WTC11 (cell line): ENCODE measurements around the gene EPGN. TPM values are rescaled to one million over a fixed set of nuclear protein-coding genes. Genes with fewer than 3 reads are reported as not detected.

Source experiments
- ATAC-seq: fragments of 200-7000 bp; cut with Tn5 transposase; 2 replicates; pipeline ENCODE4 v1.10.0; 2021; ENCODE audit warnings: mild to moderate bottlenecking, moderate library complexity
- CTCF ChIA-PET: fragments of 300-600 bp; sonication (Branson Sonifier 250); formaldehyde crosslinking; loops from one replicate; lab custom pipeline; 2021; ENCODE audit warnings: antibody characterized with exemption; lab: Charles Lee
- POLR2A ChIA-PET: fragments of 350-600 bp; sonication (Branson Sonifier 250); formaldehyde crosslinking; loops from one replicate; lab custom pipeline; 2021; ENCODE audit warnings: antibody characterized with exemption; lab: Charles Lee
- DNase-seq: peaks from one replicate; pipeline ENCODE4 v3.0.0; 2021; ENCODE audit warnings: low spot score
- H3K27ac Mint-ChIP-seq: 2 replicates; pipeline ENCODE4 v1.8.0; 2021; ENCODE audit warnings: mixed read lengths
- H3K27me3 Mint-ChIP-seq: 2 replicates; pipeline ENCODE4 v1.8.0; 2021; ENCODE audit warnings: low read depth, mild to moderate bottlenecking, moderate library complexity, mixed read lengths
- H3K36me3 Mint-ChIP-seq: 2 replicates; pipeline ENCODE4 v1.8.0; 2021; ENCODE audit warnings: mixed read lengths
- H3K4me1 Mint-ChIP-seq: 2 replicates; pipeline ENCODE4 v1.8.0; 2022; ENCODE audit warnings: mixed read lengths
- H3K4me3 Mint-ChIP-seq: 2 replicates; pipeline ENCODE4 v1.8.0; 2021; ENCODE audit warnings: mild to moderate bottlenecking, moderate library complexity, mixed read lengths
- H3K9me3 Mint-ChIP-seq: 2 replicates; pipeline ENCODE4 v1.8.0; 2021; ENCODE audit warnings: mixed read lengths
- ATF1 ChIP-seq: sonication (generic); formaldehyde crosslinking; IDR thresholded peaks from 2 replicates; pipeline ENCODE4 v1.8.1; 2023; ENCODE audit warnings: mild to moderate bottlenecking, moderate library complexity, missing genetic modification reagents
- CDX4 ChIP-seq: fragments of 250-450 bp; sonication (Bioruptor Pico); IDR thresholded peaks from 2 replicates; pipeline ENCODE4 v1.9.0; 2021; ENCODE audit warnings: moderate library complexity, mild to moderate bottlenecking, inconsistent platforms, borderline replicate concordance
- CREM ChIP-seq: sonication (generic); formaldehyde crosslinking; IDR thresholded peaks from 2 replicates; pipeline ENCODE4 v1.8.1; 2022; ENCODE audit warnings: mild to moderate bottlenecking, missing genetic modification reagents, moderate library complexity
- GRHL2 ChIP-seq: fragments of 250-450 bp; sonication (Bioruptor Pico); IDR thresholded peaks from 2 replicates; pipeline ENCODE4 v1.8.0; 2022; ENCODE audit warnings: mild to moderate bottlenecking, moderate library complexity; ENCODE audit not compliant: insufficient replicate concordance, severe bottlenecking
- IRF1 ChIP-seq: sonication (generic); formaldehyde crosslinking; IDR thresholded peaks from 2 replicates; pipeline ENCODE4 v1.8.0; 2023; ENCODE audit warnings: missing genetic modification reagents
- IRF2 ChIP-seq: sonication (generic); formaldehyde crosslinking; IDR thresholded peaks from 2 replicates; pipeline ENCODE4 v1.8.0; 2022; ENCODE audit warnings: low read depth, missing genetic modification reagents, borderline replicate concordance
- JAZF1 ChIP-seq: fragments of 250-450 bp; sonication (Bioruptor Pico); IDR thresholded peaks from 2 replicates; pipeline ENCODE4 v1.9.0; 2021; ENCODE audit warnings: moderate library complexity, mild to moderate bottlenecking, inconsistent platforms
- JUN ChIP-seq: sonication (generic); formaldehyde crosslinking; IDR thresholded peaks from 2 replicates; pipeline ENCODE4 v1.8.0; 2023; ENCODE audit warnings: mild to moderate bottlenecking, missing genetic modification reagents
- NFATC4 ChIP-seq: fragments of 250-450 bp; sonication (Bioruptor Pico); IDR thresholded peaks from 2 replicates; pipeline ENCODE4 v1.9.0; 2021; ENCODE audit warnings: mild to moderate bottlenecking
- NFE2L1 ChIP-seq: sonication (generic); formaldehyde crosslinking; IDR thresholded peaks from 2 replicates; pipeline ENCODE4 v1.8.1; 2023; ENCODE audit warnings: missing genetic modification reagents
- NFYB ChIP-seq: sonication (generic); formaldehyde crosslinking; conservative IDR thresholded peaks from 2 replicates; pipeline ENCODE4 v1.8.0; 2022; ENCODE audit warnings: low read depth, missing genetic modification reagents
- PRRX2 ChIP-seq: fragments of 250-450 bp; sonication (Bioruptor Pico); IDR thresholded peaks from 2 replicates; pipeline ENCODE4 v1.8.0; 2021; ENCODE audit warnings: mild to moderate bottlenecking
- SMAD4 ChIP-seq: sonication (generic); formaldehyde crosslinking; IDR thresholded peaks from 2 replicates; pipeline ENCODE4 v1.8.0; 2022; ENCODE audit warnings: mild to moderate bottlenecking, missing genetic modification reagents
- ZNF219 ChIP-seq: sonication (generic); formaldehyde crosslinking; IDR thresholded peaks from 2 replicates; pipeline ENCODE4 v1.8.0; 2023; ENCODE audit warnings: missing genetic modification reagents, mild to moderate bottlenecking, borderline replicate concordance
- ZNF281 ChIP-seq: sonication (generic); formaldehyde crosslinking; IDR thresholded peaks from 2 replicates; pipeline ENCODE4 v1.8.0; 2023; ENCODE audit warnings: mild to moderate bottlenecking, missing genetic modification reagents
- ZNF423 ChIP-seq: fragments of 250-450 bp; sonication (Bioruptor Pico); IDR thresholded peaks from 2 replicates; pipeline ENCODE4 v2.1.2; 2022; ENCODE audit warnings: mild to moderate bottlenecking, moderate library complexity
- ZNF671 ChIP-seq: fragments of 250-450 bp; sonication (Bioruptor Pico); IDR thresholded peaks from 2 replicates; pipeline ENCODE4 v1.8.0; 2021; ENCODE audit warnings: mild to moderate bottlenecking
- total RNA-seq: library from RNA; stranded (reverse); gene quantifications from 3 replicates; pipeline ENCODE4 v1.2.3, GENCODE V29; 2021
- TF ChIP-seq, protein P1 (sequence below): sonication (generic); formaldehyde crosslinking; conservative IDR thresholded peaks from 2 replicates; pipeline ENCODE4 v1.8.1; 2023; ENCODE audit warnings: mild to moderate bottlenecking, low read depth, missing genetic modification reagents, moderate library complexity
- TF ChIP-seq, protein P2 (sequence below): sonication (generic); formaldehyde crosslinking; IDR thresholded peaks from 2 replicates; pipeline ENCODE4 v1.8.1; 2023; ENCODE audit warnings: mild to moderate bottlenecking, missing genetic modification reagents
- TF ChIP-seq, protein P3 (sequence below): sonication (generic); formaldehyde crosslinking; IDR thresholded peaks from 2 replicates; pipeline ENCODE4 v1.8.1; 2022; ENCODE audit warnings: missing genetic modification reagents, borderline replicate concordance

Gene EPGN
- total RNA-seq, 1 experiment from 2014 or later = not detected

- Mint-ChIP-seq H3K27ac (no peak overlapping the region), H3K27me3 (no peaks in the 10 kb centered on the region), H3K4me1 (peaks cover 14% of the 10 kb centered on the region), H3K4me3 (no peak overlapping the region), H3K36me3 (no peaks in the 10 kb centered on the region), H3K9me3 (no peaks in the 10 kb centered on the region)
- ATAC-seq (no peak), DNase-seq (no peak)
- ChIA-PET CTCF (interaction anchor here (0.7 to 3.7 kb wide), 4 partner anchors 90 to 454 kb away, joined by 3 to 13 read pairs (median 4); no protein-coding TSS in a partner anchor), POLR2A (interaction anchor here (0.6 to 0.7 kb wide), 2 partner anchors 305 to 343 kb away, joined by 3 read pairs; no protein-coding TSS in a partner anchor)
- no peak for TF ChIP-seq ZNF219 (CRISPR knock-in tag)
- TF ChIP-seq SMAD4 (CRISPR knock-in tag) = no peak
- TF ChIP-seq NFE2L1 = no peak
Measured at GRCh38 chr4:74318276-74318675, 10.0 kb downstream of the EPGN start.

GRCh38 chr4:74319470-74319869, 11.2 kb downstream of the EPGN start:
- no peaks in the 10 kb centered on the region for H3K9me3 Mint-ChIP-seq
- no peak overlapping the region for H3K4me3 Mint-ChIP-seq
- DNase-seq = no peak
- no peak for TF ChIP-seq IRF2
- TF ChIP-seq JAZF1 (CRISPR knock-in tag) = no peak
- TF ChIP-seq, protein P1, sequence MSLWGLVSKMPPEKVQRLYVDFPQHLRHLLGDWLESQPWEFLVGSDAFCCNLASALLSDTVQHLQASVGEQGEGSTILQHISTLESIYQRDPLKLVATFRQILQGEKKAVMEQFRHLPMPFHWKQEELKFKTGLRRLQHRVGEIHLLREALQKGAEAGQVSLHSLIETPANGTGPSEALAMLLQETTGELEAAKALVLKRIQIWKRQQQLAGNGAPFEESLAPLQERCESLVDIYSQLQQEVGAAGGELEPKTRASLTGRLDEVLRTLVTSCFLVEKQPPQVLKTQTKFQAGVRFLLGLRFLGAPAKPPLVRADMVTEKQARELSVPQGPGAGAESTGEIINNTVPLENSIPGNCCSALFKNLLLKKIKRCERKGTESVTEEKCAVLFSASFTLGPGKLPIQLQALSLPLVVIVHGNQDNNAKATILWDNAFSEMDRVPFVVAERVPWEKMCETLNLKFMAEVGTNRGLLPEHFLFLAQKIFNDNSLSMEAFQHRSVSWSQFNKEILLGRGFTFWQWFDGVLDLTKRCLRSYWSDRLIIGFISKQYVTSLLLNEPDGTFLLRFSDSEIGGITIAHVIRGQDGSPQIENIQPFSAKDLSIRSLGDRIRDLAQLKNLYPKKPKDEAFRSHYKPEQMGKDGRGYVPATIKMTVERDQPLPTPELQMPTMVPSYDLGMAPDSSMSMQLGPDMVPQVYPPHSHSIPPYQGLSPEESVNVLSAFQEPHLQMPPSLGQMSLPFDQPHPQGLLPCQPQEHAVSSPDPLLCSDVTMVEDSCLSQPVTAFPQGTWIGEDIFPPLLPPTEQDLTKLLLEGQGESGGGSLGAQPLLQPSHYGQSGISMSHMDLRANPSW (CRISPR knock-in tag) = no peak
- TF ChIP-seq CREM (CRISPR knock-in tag) = no peak
- TF ChIP-seq ATF1 (CRISPR knock-in tag) = no peak
- no peak for TF ChIP-seq IRF1
- TF ChIP-seq GRHL2 (CRISPR knock-in tag) = no peak
- TF ChIP-seq JUN (CRISPR knock-in tag) = no peak
- no peak for TF ChIP-seq NFATC4 (CRISPR knock-in tag)
- no peak for TF ChIP-seq ZNF423 (CRISPR knock-in tag)
- no peak for TF ChIP-seq ZNF671 (CRISPR knock-in tag)
- TF ChIP-seq, protein P2, sequence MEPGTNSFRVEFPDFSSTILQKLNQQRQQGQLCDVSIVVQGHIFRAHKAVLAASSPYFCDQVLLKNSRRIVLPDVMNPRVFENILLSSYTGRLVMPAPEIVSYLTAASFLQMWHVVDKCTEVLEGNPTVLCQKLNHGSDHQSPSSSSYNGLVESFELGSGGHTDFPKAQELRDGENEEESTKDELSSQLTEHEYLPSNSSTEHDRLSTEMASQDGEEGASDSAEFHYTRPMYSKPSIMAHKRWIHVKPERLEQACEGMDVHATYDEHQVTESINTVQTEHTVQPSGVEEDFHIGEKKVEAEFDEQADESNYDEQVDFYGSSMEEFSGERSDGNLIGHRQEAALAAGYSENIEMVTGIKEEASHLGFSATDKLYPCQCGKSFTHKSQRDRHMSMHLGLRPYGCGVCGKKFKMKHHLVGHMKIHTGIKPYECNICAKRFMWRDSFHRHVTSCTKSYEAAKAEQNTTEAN = no peak
- TF ChIP-seq ZNF281 = no peak
- TF ChIP-seq CDX4 (CRISPR knock-in tag) = no peak
- TF ChIP-seq, protein P3, sequence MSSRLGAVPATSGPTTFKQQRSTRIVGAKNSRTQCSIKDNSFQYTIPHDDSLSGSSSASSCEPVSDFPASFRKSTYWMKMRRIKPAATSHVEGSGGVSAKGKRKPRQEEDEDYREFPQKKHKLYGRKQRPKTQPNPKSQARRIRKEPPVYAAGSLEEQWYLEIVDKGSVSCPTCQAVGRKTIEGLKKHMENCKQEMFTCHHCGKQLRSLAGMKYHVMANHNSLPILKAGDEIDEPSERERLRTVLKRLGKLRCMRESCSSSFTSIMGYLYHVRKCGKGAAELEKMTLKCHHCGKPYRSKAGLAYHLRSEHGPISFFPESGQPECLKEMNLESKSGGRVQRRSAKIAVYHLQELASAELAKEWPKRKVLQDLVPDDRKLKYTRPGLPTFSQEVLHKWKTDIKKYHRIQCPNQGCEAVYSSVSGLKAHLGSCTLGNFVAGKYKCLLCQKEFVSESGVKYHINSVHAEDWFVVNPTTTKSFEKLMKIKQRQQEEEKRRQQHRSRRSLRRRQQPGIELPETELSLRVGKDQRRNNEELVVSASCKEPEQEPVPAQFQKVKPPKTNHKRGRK (CRISPR knock-in tag) = no peak
- no peak for TF ChIP-seq PRRX2
- TF ChIP-seq NFYB (CRISPR knock-in tag) = no peak
- ATAC-seq = no peak
- H3K4me1 Mint-ChIP-seq = peaks cover 21% of the 10 kb centered on the region
- H3K27ac Mint-ChIP-seq = no peak overlapping the region
- H3K36me3 Mint-ChIP-seq = no peaks in the 10 kb centered on the region
- H3K27me3 Mint-ChIP-seq = no peaks in the 10 kb centered on the region
- ChIA-PET POLR2A (no interaction called here), CTCF (interaction anchor here (0.9 to 3.7 kb wide), 7 partner anchors 32 to 455 kb away, joined by 3 to 13 read pairs (median 4); no protein-coding TSS in a partner anchor)
